Stimulated activated CD4-positive, alpha-beta T cell treated with anti-CD3 and anti-CD28 coated beads, Interleukin-4, amount 100 ng/mL, for 48 hours (primary cell): Measurements from ENCODE around the gene MYH1.
"Not testable (repeated sequence)": the region's sequence is repeated elsewhere in the genome, so short reads cannot be mapped to it uniquely, and the experiment has no call there.

Experiments
- DNase-seq, 2 donors: peaks; one replicate each; pipeline ENCODE4 v3.0.0-alpha.2; 2020; ENCODE audit warnings: low read depth in 2 of 2

The MYH1 gene

GRCh38 chr17:10518271-10519037 lies at the start of gene MYH1:
TSS of gene MYH1 (minus strand) at chr17:10518542. CDS start at chr17:10516642, 1,900 bp downstream.
- no peak for DNase-seq

- DNase-seq, result no peak
Observed at GRCh38 chr17:10563991-10564660, 45.8 kb upstream of the MYH1 start.

DNA sequence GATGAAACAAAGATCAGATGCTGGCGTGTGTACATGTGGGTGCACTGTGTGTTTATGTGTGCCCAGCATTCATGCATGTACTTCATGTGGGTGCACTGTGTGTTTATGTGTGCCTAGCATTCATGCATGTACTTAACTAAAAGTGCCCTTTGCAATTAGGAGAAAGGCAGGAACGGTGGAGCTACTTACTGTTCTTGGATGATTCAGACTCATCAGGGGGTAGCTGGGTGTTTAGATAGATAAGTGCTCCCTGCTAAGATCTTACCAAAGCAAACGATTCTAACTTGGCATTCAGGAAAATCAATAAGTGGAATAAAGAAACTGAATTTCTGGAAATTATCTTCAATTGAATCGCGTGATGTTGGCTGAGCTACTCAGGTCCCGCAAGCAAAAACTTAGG lies 39.7 kb upstream of the MYH1 start:
- DNase-seq, result no peak

- DNase-seq, result no peak
Observed at GRCh38 chr17:10557422-10557821, 39.1 kb upstream of the MYH1 start.

GRCh38 chr17:10556301-10557005 lies 38.1 kb upstream of the MYH1 start:
- DNase-seq, result no peak

GRCh38 chr17:10550014-10550413 lies 31.7 kb upstream of the MYH1 start:
- DNase-seq, result no peak

DNA sequence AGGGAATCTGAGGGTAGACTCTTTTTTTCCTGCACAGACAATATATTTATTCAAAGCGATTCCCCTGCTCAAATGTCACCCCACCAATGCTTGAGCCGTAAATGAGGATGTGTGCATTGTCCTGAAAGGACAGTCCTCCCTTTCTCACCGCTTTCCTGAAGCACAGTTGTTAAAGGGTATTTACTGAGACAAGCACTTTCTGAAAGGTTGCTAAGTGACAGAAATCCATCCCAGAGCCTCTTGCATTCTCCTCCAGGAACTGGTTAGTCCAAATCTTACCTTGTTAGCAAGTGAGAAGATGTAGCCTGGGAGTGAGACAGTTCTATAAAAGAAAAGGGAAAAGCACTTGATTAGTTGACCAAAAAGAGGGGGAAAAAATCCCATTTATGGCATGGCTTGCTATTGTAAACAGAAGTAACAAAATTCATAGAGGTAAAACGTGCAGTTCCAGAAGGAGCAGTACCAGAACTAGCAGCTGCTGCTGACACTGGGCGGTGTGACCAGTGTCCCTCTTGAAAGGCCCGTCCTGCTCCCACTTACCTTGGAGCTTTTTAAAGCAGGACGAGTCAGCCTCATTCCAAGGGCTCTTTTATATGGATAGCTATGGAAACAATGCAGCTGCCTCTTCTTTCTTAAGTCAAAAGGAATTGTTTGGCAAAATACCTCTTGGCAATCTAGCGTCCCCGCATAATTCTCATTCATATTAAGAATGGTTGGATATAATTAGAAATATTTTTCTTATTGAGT lies 30.9 kb upstream of the MYH1 start, which contains the start of gene MYH2:
TSS of gene MYH2 (minus strand) at position 563 of the 747 bp plus-strand sequence. CDS start 1,738 bp downstream, outside the sequence.
- no peak for DNase-seq

DNA sequence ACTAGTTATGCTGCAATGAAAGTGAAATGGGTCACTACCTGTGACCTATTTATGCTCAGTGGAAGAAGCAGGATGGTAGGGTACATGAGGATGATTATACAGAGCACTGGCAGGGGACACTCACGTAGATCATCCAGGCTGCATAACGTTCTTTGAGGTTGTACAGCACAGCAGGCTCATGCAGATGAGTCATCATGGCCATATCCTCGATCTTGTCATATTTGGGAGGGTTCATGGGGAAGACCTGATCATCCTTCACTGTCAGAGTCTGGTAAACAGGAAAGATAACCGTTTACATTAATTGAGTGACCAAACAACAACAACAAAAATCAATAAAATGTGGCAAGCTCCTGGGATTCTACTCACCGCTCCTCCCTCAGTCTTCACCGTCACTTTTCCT lies 29.0 kb upstream of the MYH1 start:
- DNase-seq, result no peak

- not testable (repeated sequence) for DNase-seq
Observed at GRCh38 chr17:10543486-10543885, 25.1 kb upstream of the MYH1 start.

DNA sequence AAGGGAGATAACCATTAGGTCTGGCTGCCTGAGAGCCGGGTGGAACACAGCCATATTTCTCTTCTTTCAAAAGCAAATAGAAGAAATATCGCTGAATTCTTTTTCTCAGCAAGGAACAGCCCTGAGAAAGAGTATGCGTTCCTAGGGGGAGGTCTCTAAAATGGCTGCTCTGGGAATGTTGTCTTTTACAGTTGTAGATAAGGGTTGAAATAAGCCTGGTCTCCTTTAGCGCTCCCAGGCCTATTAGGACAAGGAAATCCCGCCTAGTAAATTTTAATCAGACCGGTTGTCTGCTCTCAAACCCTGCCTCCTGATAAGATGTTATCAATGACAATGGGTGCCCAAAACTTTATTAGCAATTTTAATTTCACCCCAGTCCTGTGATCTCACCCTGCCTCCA lies 22.8 kb upstream of the MYH1 start:
- DNase-seq, result not testable (repeated sequence)

DNA sequence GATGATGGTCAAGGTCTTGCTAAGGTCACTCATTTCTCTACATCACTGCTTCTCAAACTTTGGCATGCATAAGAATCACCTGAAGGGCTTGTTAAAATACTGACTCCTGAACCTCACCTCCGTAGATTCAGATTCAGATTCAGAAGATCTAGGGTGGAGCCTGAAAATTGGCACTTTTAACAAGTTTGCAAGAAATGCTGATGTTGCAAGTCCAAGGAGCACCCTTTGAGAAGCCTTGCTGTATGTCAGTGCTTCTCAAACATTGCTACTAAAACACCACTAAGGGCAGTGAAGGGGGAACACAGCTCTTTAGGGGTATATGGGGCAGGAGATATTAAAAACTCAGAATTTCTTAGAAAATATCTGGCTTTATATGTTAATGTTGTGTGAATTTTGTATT lies 13.7 kb upstream of the MYH1 start:
- DNase-seq, result no peak

- no peak for DNase-seq
Observed at GRCh38 chr17:10527419-10527818, 9.1 kb upstream of the MYH1 start.

DNA sequence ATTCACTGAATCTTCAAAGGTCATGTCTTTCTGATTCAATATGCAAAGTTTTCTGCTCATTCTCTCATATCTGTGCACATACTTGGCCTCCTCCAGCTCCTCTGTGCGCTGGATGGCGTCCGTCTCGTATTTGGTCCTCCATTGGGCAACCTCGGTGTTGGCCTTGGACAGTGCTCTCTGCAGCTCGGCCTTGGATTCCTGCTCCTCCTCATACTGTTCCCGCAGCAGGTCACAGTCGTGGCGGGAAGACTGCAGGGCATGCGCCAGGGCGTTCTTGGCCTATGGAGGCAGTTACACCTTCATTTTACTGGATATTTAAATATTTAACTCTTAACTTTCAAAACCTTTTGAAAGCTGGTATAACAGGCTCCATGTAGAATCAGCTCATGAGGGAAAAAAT lies 8.2 kb upstream of the MYH1 start:
- DNase-seq, result no peak

GRCh38 chr17:10523064-10523463 lies 4.7 kb upstream of the MYH1 start:
- no peak for DNase-seq

GRCh38 chr17:10521949-10522348 lies 3.6 kb upstream of the MYH1 start:
- no peak for DNase-seq

- DNase-seq, result no peak
Observed at GRCh38 chr17:10516638-10517037, 1.7 kb downstream of the MYH1 start.

GRCh38 chr17:10516065-10516464 lies 2.3 kb downstream of the MYH1 start:
- no peak for DNase-seq

GRCh38 chr17:10513299-10514067 lies 4.9 kb downstream of the MYH1 start:
- no peak for DNase-seq

DNA sequence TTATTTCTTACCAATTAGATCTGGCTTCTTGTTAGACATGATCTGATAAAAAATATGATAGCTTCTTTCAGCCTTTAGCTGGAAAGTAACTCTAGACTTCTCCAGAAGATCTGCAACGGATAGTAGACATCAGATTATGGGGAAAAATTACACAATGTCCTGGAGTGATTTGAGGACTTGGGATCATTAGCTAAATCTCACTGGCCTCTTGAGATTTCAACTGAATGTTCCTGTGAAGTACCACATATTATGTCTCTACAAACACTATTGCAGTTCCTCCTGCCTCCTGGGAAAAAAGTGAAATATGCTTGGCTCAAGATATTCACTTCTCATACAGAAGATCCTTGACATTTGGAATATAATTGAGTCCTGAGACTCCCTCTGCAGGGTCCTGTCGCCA lies 5.5 kb downstream of the MYH1 start:
- DNase-seq, result no peak

- DNase-seq, result no peak
Observed at GRCh38 chr17:10499950-10500349, 18.4 kb downstream of the MYH1 start.

DNA sequence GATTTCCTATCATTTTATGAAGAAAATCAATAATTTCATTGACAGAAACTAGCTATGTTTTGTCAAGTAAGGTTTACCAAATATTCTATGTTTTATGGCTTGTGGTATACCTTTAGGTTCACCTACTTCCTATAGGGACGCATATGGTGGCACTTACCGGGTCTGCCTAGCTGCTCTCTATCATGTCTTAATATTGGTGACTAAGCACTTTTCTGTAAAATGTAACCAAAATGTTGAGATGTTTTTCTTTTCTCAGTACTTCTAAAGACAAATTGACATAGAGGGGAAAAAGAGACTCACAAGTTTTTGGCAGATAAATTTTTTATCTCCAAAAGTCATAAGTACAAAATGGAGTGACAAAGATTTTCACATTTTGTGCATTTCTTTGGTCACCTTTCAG lies 26.3 kb downstream of the MYH1 start:
- DNase-seq, result no peak
